Right lobe of liver (tissue), 6 donors: ENCODE data around the gene CNOT9. TPM values are rescaled to one million over a fixed set of nuclear protein-coding genes. Genes with fewer than 3 reads are reported as not detected.

Experiments
- ATAC-seq, 4 donors: fragments of 200-7000 bp; cut with Tn5 transposase; one replicate each; pipeline ENCODE4 v1.9.1; 2020; ENCODE audit warnings: mild to moderate bottlenecking in 4 of 4, moderate library complexity in 4 of 4
- DNase-seq, 3 donors: peaks; one replicate each; pipeline ENCODE4 v3.0.0-alpha.2; 2020
- H3K27ac ChIP-seq, 3 donors: fragments of 200-600 bp; one replicate each; pipeline ENCODE4 v1.8.0; 2022
- H3K27me3 ChIP-seq, 2 donors: fragments of 200-600 bp; one replicate each; pipeline ENCODE4 v1.8.0; 2022
- H3K36me3 ChIP-seq, 4 donors: fragments of 200-600 bp; sonication (generic) in 1 of 4; one replicate each; pipeline versions ENCODE4 v1.5.1 to v1.8.0; 2017 to 2022; ENCODE audit warnings: control low read depth in 1 of 4
- H3K4me1 ChIP-seq, 4 donors: fragments of 200-600 bp; sonication (generic) in 1 of 4; one replicate each; pipeline versions ENCODE4 v1.5.1 to v1.8.0; 2017 to 2022; ENCODE audit warnings: control low read depth in 1 of 4
- H3K4me3 ChIP-seq, 3 donors: fragments of 200-600 bp; one replicate each; pipeline ENCODE4 v1.8.0; 2022
- H3K9me3 ChIP-seq, 4 donors: fragments of 200-600 bp; sonication (generic) in 1 of 4; one replicate each; pipeline versions ENCODE4 v1.5.1 to v1.8.0; 2017 to 2022; ENCODE audit warnings: control low read depth in 1 of 4
- POLR2A ChIP-seq: fragments of 450-650 bp; IDR thresholded peaks from one replicate; pipeline ENCODE4 v1.6.1; 2017; ENCODE audit warnings: antibody characterized with exemption, mild to moderate bottlenecking
- WGBS: methylation state at CpG from one replicate; pipeline ENCODE4 v1.1.6; 2018; ENCODE audit warnings: low coverage, low lambda C conversion rate; ENCODE audit not compliant: insufficient coverage; ENCODE audit errors: missing lambda C conversion rate; 5-methylcytosine and 5-hydroxymethylcytosine counted together
- intact Hi-C, 2 donors: fragments of 100-400 bp; cut with DNase I; formaldehyde crosslinking; loops; one replicate each; pipeline versions ENCODE4 v1.11.2 to v1.14.1; 2022
- small RNA-seq, 2 experiments: library from RNA; depleted of rRNA; stranded (forward); fragments of <200 nt; gene quantifications; one replicate each; pipeline ENCODE3, GENCODE V24; 2016
- total RNA-seq, 6 experiments: library from RNA; depleted of rRNA in 2 of 6; stranded (reverse); fragments of >200 nt in 2 of 6; fragmentation: NEBNext Ultra II Directional in 3 of 6; extraction: Animal tissue kit (Norgen Biotek cat#: 25700) in 3 of 6; gene quantifications; one replicate each; pipeline versions ENCODE4 v1.1.0 to v1.2.4, GENCODE V29; 2016 to 2023
- TF ChIP-seq, protein P1 (sequence below), 4 donors: fragments of 200-600 bp in 3 of 4; fragments of 450-650 bp in 1 of 4; IDR thresholded peaks; one replicate each; pipeline versions ENCODE4 v1.5.1 to v1.8.0; 2016 to 2022; ENCODE audit warnings: antibody characterized with exemption in 4 of 4, mild to moderate bottlenecking in 2 of 4
- donor health status: DM: no; HTN: yes; CAD: no.
- donor health status: DM: no; HTN: no; CAD: no.
- donor health status: DM: no; HTN: no; CAD: no.
- donor health status: DM: no; HTN: yes; CAD: no.
- donor health status: DM: no; HTN: yes; CAD: no.

The CNOT9 gene
- total RNA-seq, 6 experiments from 2014 or later, result 11.8 to 39.3 (median 19.2) TPM

DNA sequence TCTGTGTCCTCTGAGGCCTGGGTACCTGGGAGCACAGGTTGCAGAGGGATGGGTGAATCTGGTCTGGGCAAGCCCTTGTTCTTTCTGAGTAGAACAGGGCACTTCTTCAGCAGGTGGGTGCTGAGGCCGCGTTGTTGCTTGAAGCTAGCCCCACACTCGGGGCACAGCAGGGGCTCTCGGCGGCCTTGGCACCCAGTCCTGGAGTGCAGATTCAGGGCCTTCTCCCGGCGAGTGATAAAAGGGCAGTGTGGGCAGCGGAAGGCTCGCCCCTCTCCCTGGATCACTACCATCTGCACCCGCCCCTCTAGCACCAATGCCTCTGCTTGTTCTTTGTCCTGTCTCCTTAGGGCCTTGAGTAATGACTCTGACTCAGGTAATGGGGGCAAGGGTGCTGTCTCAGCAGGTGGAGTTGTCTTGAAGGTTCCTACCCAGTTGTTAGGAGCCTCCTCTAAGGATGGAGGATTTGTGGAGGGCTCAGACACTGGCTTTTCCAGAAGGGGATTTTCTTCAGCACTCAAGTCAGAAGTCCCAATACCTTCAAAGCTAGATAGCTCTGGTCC, 75.2 kb downstream of the CNOT9 start:
- no peak for DNase-seq
- TF ChIP-seq, protein P1, sequence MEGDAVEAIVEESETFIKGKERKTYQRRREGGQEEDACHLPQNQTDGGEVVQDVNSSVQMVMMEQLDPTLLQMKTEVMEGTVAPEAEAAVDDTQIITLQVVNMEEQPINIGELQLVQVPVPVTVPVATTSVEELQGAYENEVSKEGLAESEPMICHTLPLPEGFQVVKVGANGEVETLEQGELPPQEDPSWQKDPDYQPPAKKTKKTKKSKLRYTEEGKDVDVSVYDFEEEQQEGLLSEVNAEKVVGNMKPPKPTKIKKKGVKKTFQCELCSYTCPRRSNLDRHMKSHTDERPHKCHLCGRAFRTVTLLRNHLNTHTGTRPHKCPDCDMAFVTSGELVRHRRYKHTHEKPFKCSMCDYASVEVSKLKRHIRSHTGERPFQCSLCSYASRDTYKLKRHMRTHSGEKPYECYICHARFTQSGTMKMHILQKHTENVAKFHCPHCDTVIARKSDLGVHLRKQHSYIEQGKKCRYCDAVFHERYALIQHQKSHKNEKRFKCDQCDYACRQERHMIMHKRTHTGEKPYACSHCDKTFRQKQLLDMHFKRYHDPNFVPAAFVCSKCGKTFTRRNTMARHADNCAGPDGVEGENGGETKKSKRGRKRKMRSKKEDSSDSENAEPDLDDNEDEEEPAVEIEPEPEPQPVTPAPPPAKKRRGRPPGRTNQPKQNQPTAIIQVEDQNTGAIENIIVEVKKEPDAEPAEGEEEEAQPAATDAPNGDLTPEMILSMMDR (IDR thresholded peaks at IDR 0.05), result no peak
- TF ChIP-seq POLR2A, result no peak
- Histone ChIP-seq H3K36me3 (peaks cover 5 to 53% (median 20%) of the 10 kb centered on the region in 4 donors), H3K27ac (no peak overlapping the region), H3K27me3 (no peaks in the 10 kb centered on the region), H3K4me1 (peaks cover 0 to 19% (median 0%) of the 10 kb centered on the region in 4 donors), H3K9me3 (no peaks in the 10 kb centered on the region), H3K4me3 (no peak overlapping the region)
- intact Hi-C loops, result loop anchor here in 1 of 2 donors (10.0 kb wide), 1 partner anchor 49 kb away; no protein-coding TSS in a partner anchor
- 95% methylated on average over 9 of the region's 10 CpGs for WGBS
- no peak for ATAC-seq

DNA sequence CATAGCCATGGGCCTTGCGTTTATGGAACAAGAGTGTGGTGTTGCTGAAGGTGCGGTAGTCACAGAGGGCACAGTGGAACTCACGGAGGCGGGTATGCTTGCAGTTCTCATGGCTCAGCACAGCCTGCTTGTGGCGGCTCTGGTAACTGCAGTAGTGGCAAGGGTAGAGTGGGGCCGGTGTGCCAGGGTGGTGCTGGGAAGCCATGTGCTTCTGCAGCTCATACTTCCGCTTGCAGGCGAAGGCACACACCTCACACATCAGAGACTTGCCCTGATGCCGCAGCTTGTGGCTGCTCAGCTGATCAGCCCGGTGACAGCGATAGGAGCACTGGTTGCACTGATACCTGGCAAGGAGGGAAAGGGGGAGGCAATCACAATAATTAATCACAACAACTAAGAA, 76.1 kb downstream of the CNOT9 start:
- peak overlapping the region in 2 of 3 donors; percentile 16 to 55 for H3K27ac ChIP-seq
- no peak overlapping the region for H3K4me3 ChIP-seq
- TF ChIP-seq POLR2A, result no peak
- TF ChIP-seq, protein P1 (IDR thresholded peaks at IDR 0.05), result peak in 3 of 4 donors; percentile 5 to 32 (median 32)
- WGBS, result 60% methylated on average over 1 of the region's 11 CpGs
- intact Hi-C loops, result loop anchor here in 1 of 2 donors (10.0 kb wide), 1 partner anchor 50 kb away; no protein-coding TSS in a partner anchor
- peak in 2 of 3 donors; percentile 47 to 58 for DNase-seq
- peaks cover 5 to 55% (median 16%) of the 10 kb centered on the region in 4 donors for H3K36me3 ChIP-seq
- H3K27me3 ChIP-seq, result no peaks in the 10 kb centered on the region
- peak; percentile 46 to 66 (median 56) for ATAC-seq
- peaks cover 0 to 19% (median 0%) of the 10 kb centered on the region in 4 donors for H3K4me1 ChIP-seq
- no peaks in the 10 kb centered on the region for H3K9me3 ChIP-seq

DNA sequence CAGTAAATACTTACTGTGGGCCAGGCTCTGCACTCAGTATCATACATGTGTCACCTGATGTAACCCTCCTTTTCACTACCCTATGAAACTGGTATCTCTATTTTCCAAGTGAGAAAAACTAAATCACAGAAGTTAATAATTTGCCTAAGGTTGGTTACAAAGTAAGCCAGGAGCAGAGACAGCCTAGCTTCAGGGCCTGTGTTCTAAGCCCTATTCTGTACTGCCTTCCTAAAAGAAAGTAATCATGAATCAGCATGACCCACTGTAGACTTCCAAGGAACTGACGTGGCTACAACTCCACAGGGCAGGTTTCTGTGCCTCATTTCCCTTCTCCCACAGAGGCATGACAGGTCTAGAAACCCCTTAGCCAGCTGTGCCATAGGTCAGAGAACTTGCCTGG, 76.5 kb downstream of the CNOT9 start:
- DNase-seq (no peak), ATAC-seq (peak; percentile 53 to 78 (median 67))
- WGBS, result 33% methylated on average over 1 of the region's 1 CpG
- Histone ChIP-seq H3K4me1 (peaks cover 0 to 19% (median 0%) of the 10 kb centered on the region in 4 donors), H3K36me3 (peaks cover 5 to 56% (median 14%) of the 10 kb centered on the region in 4 donors), H3K27me3 (no peaks in the 10 kb centered on the region), H3K9me3 (no peaks in the 10 kb centered on the region), H3K4me3 (no peak overlapping the region), H3K27ac (peak overlapping the region; percentile 54 to 71 (median 54))
- intact Hi-C loops, result loop anchor here in 1 of 2 donors (10.0 kb wide), 1 partner anchor 50 kb away; no protein-coding TSS in a partner anchor
- TF ChIP-seq, protein P1 (IDR thresholded peaks at IDR 0.05), result no peak
- TF ChIP-seq POLR2A, result no peak

Small RNA genes lying within 50 kb of the gene (small RNA-seq; reads per million reads assigned to genes)
- 0 reads per million in 2 experiments for gene RNU6-136P

Other genes with a start within 250 kb of the CNOT9 start
- not detected for gene CATIP, start 212.0 kb upstream of the CNOT9 start, total RNA-seq
- 10 to 100 TPM in 3 of 6 experiments, 1 to 10 TPM in 3; 4.2 to 13.2 (median 11.0) TPM for gene SLC11A1, start 186.6 kb upstream of the CNOT9 start, total RNA-seq
- gene CTDSP1, start 169.0 kb upstream of the CNOT9 start, total RNA-seq, result 10 to 100 TPM; 55.1 to 95.9 (median 75.6) TPM
- gene VIL1, start 149.7 kb upstream of the CNOT9 start, total RNA-seq, result 100 to 1,000 TPM in 1 of 6 experiments, 10 to 100 TPM in 2, 1 to 10 TPM in 3; 2.1 to 118 (median 19.1) TPM
- gene USP37, start 488 bp upstream of the CNOT9 start, total RNA-seq, result 1 to 10 TPM; 4.8 to 8.9 (median 6.7) TPM
- gene PLCD4, start 39.1 kb downstream of the CNOT9 start, total RNA-seq, result under 1 TPM; 0.31 to 0.95 (median 0.56) TPM
- gene ZNF142, start 90.8 kb downstream of the CNOT9 start, total RNA-seq, result 10 to 100 TPM in 2 of 6 experiments, 1 to 10 TPM in 4; 7.1 to 12.5 (median 7.5) TPM
- gene BCS1L, start 90.8 kb downstream of the CNOT9 start, total RNA-seq, result 10 to 100 TPM; 19.7 to 34.1 (median 28.0) TPM
- gene RNF25, start 103.2 kb downstream of the CNOT9 start, total RNA-seq, result 10 to 100 TPM in 1 of 6 experiments, 1 to 10 TPM in 5; 7.7 to 11.1 (median 9.1) TPM
- 10 to 100 TPM in 5 of 6 experiments, 1 to 10 TPM in 1; 9.2 to 14.0 (median 12.7) TPM for gene STK36, start 103.2 kb downstream of the CNOT9 start, total RNA-seq
- gene TTLL4, start 142.0 kb downstream of the CNOT9 start, total RNA-seq, result 10 to 100 TPM in 4 of 6 experiments, 1 to 10 TPM in 2; 8.2 to 14.8 (median 11.6) TPM
- 100 to 1,000 TPM; 209 to 463 (median 238) TPM for gene CYP27A1, start 213.3 kb downstream of the CNOT9 start, total RNA-seq